HL-60/S4 treated with phorbol 12-myristate 13-acetate at 8.2 ng/mL for 4 days and 3 days (cell line): ENCODE measurements around the gene HSD17B14.
"Not testable (repeated sequence)": the region's sequence is repeated elsewhere in the genome, so short reads cannot be mapped to it uniquely, and the experiment has no call there.

Source experiments
- in situ Hi-C: fragments of 300-500 bp; cut with MboI; formaldehyde crosslinking; loops from 2 replicates; pipeline ENCODE4 v1.15.0; 2022; ENCODE audit warnings: low sequenced_read_pairs

HSD17B14 gene

GRCh38 chr19:48867746-48868113 lies 31.4 kb upstream of the HSD17B14 start:
- in situ Hi-C loops, result no loop called here

GRCh38 chr19:48867123-48867745 lies 30.9 kb upstream of the HSD17B14 start:
- in situ Hi-C loops, result no loop called here

- in situ Hi-C loops, result no loop called here
Measured at GRCh38 chr19:48866692-48867091, 30.4 kb upstream of the HSD17B14 start.

- in situ Hi-C loops, result no loop called here
Measured at GRCh38 chr19:48862827-48863226, 26.5 kb upstream of the HSD17B14 start.

GRCh38 chr19:48861313-48861712 lies 25.0 kb upstream of the HSD17B14 start:
- in situ Hi-C loops, result no loop called here

- in situ Hi-C loops, result no loop called here
Measured at GRCh38 chr19:48859711-48860572, 23.7 kb upstream of the HSD17B14 start.

- in situ Hi-C loops, result no loop called here
Measured at GRCh38 chr19:48858984-48859710, 22.9 kb upstream of the HSD17B14 start.

- in situ Hi-C loops, result no loop called here
Measured at GRCh38 chr19:48856921-48857320, 20.6 kb upstream of the HSD17B14 start.

- in situ Hi-C loops, result no loop called here
Measured at GRCh38 chr19:48854103-48854502, 17.8 kb upstream of the HSD17B14 start.

GRCh38 chr19:48853483-48853882 lies 17.2 kb upstream of the HSD17B14 start:
- in situ Hi-C loops, result no loop called here

- in situ Hi-C loops, result no loop called here
Measured at GRCh38 chr19:48852292-48852691, 16.0 kb upstream of the HSD17B14 start.

- in situ Hi-C loops, result not testable (repeated sequence)
Measured at GRCh38 chr19:48846659-48847058, 10.4 kb upstream of the HSD17B14 start.

GRCh38 chr19:48845384-48845783 lies 9.1 kb upstream of the HSD17B14 start:
- in situ Hi-C loops, result no loop called here

- in situ Hi-C loops, result no loop called here
Measured at GRCh38 chr19:48844472-48844871, 8.2 kb upstream of the HSD17B14 start.

- in situ Hi-C loops, result no loop called here
Measured at GRCh38 chr19:48842789-48843162, 6.5 kb upstream of the HSD17B14 start.

- in situ Hi-C loops, result no loop called here
Measured at GRCh38 chr19:48841571-48841970, 5.3 kb upstream of the HSD17B14 start.

GRCh38 chr19:48841047-48841446 lies 4.8 kb upstream of the HSD17B14 start:
- in situ Hi-C loops, result no loop called here

GRCh38 chr19:48837687-48838086 lies 1.4 kb upstream of the HSD17B14 start:
- in situ Hi-C loops, result no loop called here

GRCh38 chr19:48837051-48837524 lies 797 bp upstream of the HSD17B14 start:
- in situ Hi-C loops, result no loop called here

GRCh38 chr19:48835734-48836088 lies 580 bp downstream of the HSD17B14 start:
- in situ Hi-C loops, result no loop called here

- in situ Hi-C loops, result no loop called here
Measured at GRCh38 chr19:48833977-48834376, 2.3 kb downstream of the HSD17B14 start.

- in situ Hi-C loops, result no loop called here
Measured at GRCh38 chr19:48833049-48833448, 3.2 kb downstream of the HSD17B14 start.
